Measurements from ENCODE around the gene NPPC.
"Not testable (repeated sequence)": the region's sequence is repeated elsewhere in the genome, so short reads cannot be mapped to it uniquely, and the experiment has no call there.

NPPC gene

DNA sequence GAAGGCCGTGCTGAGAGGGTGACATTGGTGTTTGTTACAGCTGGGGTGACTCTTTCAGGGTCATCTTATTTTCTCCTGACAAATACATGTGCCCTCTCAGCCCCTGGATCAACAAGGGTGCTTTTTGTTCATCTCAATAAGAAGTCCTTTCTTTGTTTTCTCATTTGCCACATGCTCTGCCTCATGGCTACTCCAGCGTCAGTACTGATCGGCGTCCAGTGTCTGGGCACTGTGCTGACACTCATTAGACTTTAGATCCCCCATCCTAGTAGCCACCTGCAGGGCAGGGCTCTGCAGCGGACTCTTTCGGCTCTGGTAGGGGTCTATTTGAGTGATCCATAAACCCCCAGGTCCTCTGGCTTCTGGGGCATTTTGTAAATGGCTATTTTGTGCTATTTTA lies 38.4 kb downstream of the NPPC start:
- Histone ChIP-seq H3K4me3 (replicated peaks; ENCODE audit: low read depth, low read length) (no peak overlapping the region), H3K36me3 (ENCODE audit: control insufficient read depth, insufficient read depth, low read length) (no peaks in the 10 kb centered on the region), H3K27me3 (replicated peaks; ENCODE audit: control insufficient read depth, insufficient read depth, low read length) (no peaks in the 10 kb centered on the region; the same call in 1 of the 2 replicates)
- TF ChIP-seq, protein P1, sequence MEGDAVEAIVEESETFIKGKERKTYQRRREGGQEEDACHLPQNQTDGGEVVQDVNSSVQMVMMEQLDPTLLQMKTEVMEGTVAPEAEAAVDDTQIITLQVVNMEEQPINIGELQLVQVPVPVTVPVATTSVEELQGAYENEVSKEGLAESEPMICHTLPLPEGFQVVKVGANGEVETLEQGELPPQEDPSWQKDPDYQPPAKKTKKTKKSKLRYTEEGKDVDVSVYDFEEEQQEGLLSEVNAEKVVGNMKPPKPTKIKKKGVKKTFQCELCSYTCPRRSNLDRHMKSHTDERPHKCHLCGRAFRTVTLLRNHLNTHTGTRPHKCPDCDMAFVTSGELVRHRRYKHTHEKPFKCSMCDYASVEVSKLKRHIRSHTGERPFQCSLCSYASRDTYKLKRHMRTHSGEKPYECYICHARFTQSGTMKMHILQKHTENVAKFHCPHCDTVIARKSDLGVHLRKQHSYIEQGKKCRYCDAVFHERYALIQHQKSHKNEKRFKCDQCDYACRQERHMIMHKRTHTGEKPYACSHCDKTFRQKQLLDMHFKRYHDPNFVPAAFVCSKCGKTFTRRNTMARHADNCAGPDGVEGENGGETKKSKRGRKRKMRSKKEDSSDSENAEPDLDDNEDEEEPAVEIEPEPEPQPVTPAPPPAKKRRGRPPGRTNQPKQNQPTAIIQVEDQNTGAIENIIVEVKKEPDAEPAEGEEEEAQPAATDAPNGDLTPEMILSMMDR (IDR thresholded peaks at IDR 0.05; ENCODE audit: insufficient read depth, low read length, poor library complexity, severe bottlenecking): no peak
- DNase-seq (ENCODE audit: extremely low read depth, insufficient read length): no peak

DNA sequence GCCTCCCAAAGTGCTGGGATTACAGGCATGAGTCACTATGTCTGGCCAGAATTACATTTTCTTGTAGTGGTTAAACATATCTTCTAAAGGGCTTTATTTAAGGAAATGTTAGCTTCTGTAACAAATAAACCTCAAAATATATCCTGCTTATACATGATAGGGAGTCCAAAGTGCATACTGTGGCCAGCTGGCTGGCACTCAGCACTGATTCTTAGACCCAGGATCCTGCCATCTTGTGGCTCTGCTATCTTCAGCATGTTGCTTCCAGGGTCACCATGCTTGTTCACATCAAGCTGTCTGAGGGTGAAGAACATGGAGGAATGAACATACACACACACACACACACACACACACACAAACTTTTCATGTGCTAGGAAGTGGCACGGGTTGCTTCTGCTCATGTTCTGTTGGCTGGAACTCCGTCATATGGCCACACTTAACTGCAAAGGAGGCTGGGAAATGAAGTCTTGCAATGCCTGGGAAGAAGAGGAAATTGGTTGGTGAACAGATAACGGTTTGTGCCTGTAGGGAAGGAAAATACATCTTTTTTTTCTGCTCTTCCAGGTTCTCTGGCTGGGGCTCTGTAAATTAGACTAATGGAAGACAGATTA lies 40.0 kb downstream of the NPPC start:
- Histone ChIP-seq H3K27me3 (replicated peaks; ENCODE audit: control insufficient read depth, insufficient read depth, low read length) (no peaks in the 10 kb centered on the region; the same call in 1 of the 2 replicates), H3K4me3 (replicated peaks; ENCODE audit: low read depth, low read length) (no peak overlapping the region), H3K36me3 (ENCODE audit: control insufficient read depth, insufficient read depth, low read length) (no peaks in the 10 kb centered on the region)
- no peak for DNase-seq (ENCODE audit: extremely low read depth, insufficient read length)
- TF ChIP-seq, protein P1 (IDR thresholded peaks at IDR 0.05; ENCODE audit: insufficient read depth, low read length, poor library complexity, severe bottlenecking): no peak

DNA sequence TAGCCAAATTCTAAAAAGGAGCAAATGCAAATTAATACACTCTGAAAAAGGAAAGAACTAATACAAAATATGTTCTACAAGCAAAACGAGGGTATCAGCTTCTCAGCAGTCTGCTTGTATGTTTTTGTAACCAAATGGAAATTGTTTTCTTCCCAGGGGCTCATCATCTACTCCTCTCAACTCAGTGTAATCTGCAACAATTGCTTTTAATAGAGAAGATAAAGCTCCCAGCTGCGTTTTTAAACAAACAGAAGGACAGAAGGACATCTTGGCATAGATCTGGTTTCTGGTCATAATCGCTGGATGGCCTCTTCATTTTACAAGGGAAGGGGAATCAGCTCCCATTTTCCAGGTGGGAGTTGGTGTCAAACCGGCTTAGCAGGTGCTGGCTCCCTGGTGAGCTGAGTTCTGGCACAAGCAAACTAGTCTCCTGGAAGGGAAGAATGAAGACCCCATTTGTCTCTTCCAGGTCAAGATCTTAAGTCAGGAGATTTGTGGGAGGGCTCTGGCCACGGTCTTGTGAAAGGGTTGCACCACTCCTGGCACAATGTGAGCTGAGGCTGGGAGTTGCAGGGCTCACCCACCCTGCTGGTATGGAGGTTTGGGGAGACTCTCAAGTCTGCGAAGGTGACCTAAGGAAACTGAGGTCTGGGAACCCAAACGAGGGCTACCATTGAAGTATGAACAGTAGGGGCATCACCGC lies 41.6 kb downstream of the NPPC start:
- Histone ChIP-seq H3K36me3 (ENCODE audit: control insufficient read depth, insufficient read depth, low read length) (no peaks in the 10 kb centered on the region), H3K27me3 (replicated peaks; ENCODE audit: control insufficient read depth, insufficient read depth, low read length) (no peaks in the 10 kb centered on the region; the same call in 1 of the 2 replicates), H3K4me3 (replicated peaks; ENCODE audit: low read depth, low read length) (no peak overlapping the region)
- DNase-seq (ENCODE audit: extremely low read depth, insufficient read length): no peak
- TF ChIP-seq, protein P1 (IDR thresholded peaks at IDR 0.05; ENCODE audit: insufficient read depth, low read length, poor library complexity, severe bottlenecking): no peak

DNA sequence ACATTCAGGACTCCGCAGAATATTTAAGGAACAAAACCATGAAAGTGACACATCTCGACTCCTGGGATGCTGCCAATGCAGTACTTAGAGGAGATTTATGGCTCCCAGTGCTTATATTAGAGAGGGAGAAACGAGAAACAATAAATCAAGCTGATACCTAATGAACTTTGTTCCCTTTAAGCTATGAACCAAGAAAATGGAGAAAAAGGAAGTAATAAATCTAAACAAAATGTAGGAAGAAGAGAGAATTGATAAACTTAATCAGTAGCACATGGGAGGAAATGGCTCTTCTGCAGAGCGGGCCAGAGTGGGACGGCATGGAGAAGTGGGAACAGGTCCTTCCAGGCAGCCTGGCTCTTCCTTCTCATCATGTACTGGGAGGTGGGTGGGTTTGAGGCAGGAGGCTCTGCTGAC lies 42.7 kb downstream of the NPPC start:
- no peak for DNase-seq (ENCODE audit: extremely low read depth, insufficient read length)
- no peaks in the 10 kb centered on the region for H3K36me3 ChIP-seq (ENCODE audit: control insufficient read depth, insufficient read depth, low read length)
- H3K27me3 ChIP-seq (replicated peaks; ENCODE audit: control insufficient read depth, insufficient read depth, low read length): no peaks in the 10 kb centered on the region; the same call in 1 of the 2 replicates
- TF ChIP-seq, protein P1 (IDR thresholded peaks at IDR 0.05; ENCODE audit: insufficient read depth, low read length, poor library complexity, severe bottlenecking): no peak
- H3K4me3 ChIP-seq (replicated peaks; ENCODE audit: low read depth, low read length): no peak overlapping the region

DNA sequence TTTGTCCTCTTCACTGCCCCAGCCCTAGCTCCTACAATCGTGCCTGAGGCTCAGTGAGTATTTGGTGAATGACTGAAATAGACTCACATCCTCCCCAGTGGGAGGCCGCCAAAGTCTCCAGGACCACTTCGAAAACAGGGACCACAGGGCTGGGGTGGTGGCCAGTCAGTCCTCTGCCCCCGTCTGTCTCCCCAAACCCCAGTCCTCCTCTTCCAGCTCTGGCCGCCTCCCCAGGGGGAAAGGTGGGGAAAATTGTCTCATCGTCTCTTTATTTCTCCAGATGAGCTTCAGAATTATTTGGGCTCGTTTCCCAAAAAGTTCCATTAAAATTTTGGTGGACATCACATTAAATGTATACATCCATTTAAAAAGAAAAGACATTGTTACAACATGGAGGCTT lies 43.5 kb downstream of the NPPC start:
- DNase-seq (ENCODE audit: extremely low read depth, insufficient read length): no peak
- no peak overlapping the region for H3K4me3 ChIP-seq (replicated peaks; ENCODE audit: low read depth, low read length)
- H3K27me3 ChIP-seq (replicated peaks; ENCODE audit: control insufficient read depth, insufficient read depth, low read length): no peaks in the 10 kb centered on the region; the same call in 1 of the 2 replicates
- no peaks in the 10 kb centered on the region for H3K36me3 ChIP-seq (ENCODE audit: control insufficient read depth, insufficient read depth, low read length)
- TF ChIP-seq, protein P1 (IDR thresholded peaks at IDR 0.05; ENCODE audit: insufficient read depth, low read length, poor library complexity, severe bottlenecking): no peak

DNA sequence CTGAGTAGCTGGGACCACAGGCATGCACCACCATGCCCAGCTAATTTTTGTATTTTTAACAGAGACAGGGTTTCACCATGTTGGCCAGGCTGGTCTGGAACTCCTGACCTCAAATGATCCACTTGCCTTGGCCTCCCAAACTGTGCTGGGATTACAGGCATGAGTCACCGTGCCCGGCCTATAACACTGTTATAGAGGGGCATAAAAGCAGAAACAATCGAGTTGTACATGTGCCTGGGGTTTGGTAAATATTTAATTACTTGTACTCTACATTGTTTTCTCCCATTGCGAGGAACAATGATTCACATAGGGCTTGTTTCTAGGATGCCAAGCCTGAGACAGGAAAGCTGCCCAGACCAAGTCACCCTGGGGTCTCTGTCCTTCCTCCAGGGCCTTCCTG lies 45.8 kb downstream of the NPPC start:
- H3K27me3 ChIP-seq (replicated peaks; ENCODE audit: control insufficient read depth, insufficient read depth, low read length); H3K36me3 ChIP-seq (ENCODE audit: control insufficient read depth, insufficient read depth, low read length); H3K4me3 ChIP-seq (replicated peaks; ENCODE audit: low read depth, low read length); DNase-seq (ENCODE audit: extremely low read depth, insufficient read length): not testable (repeated sequence)

Measured in GM06990 (cell line).